Measurements from ENCODE around the gene MAST4.
"Not testable (repeated sequence)": the region's sequence is repeated elsewhere in the genome, so short reads cannot be mapped to it uniquely, and the experiment has no call there.

MAST4 gene

DNA sequence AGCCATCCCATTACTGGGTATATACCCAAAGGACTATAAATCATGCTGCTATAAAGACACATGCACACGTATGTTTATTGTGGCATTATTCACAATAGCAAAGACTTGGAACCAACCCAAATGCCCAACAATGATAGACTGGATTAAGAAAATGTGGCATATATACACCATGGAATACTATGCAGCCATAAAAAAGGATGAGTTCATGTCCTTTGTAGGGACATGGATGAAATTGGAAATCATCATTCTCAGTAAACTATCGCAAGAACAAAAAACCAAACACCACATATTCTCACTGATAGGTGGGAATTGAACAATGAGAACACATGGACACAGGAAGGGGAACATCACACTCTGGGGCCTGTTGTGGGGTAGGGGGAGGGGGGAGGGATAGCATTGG lies 577.2 kb downstream of the MAST4 start:
- not testable (repeated sequence) for DNase-seq

DNA sequence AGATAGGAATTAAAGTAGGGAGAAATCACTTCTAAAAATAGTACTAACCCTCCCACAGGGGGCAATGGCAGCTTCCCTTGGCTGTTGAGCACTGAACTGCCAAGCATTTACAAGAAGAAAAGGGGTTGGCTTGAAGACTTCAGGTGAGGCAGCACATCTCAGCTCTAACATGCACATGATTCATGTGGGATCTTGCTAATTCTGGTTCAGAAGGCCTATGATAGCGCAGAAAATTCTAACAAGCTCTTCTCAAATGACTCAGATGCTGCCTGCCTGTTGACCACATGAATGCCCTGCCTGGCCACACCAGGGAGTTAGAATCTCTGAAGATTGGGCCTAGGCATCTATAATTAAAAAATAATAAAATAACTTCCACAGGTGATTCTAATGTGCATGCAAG lies 577.8 kb downstream of the MAST4 start:
- DNase-seq, result peak; percentile 23

DNA sequence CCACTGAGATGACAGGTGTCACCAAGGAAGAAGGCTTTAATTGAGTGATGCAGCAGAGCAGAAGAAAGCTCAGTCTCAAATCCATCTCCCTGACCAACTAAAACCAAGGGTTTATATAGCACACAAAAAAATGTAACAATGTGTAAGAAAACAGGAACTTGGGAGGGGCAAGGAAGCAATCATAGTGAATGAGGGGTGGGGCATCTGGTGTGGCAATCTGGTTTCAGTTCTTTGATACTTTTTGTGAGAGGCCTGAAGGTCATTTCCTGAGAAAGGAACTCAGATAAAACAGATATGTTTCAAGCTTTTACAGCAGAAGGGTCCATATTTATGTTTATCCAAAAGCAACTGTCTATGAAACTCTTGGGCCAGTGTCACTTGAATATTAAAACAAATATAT lies 580.7 kb downstream of the MAST4 start:
- DNase-seq, result no peak

DNA sequence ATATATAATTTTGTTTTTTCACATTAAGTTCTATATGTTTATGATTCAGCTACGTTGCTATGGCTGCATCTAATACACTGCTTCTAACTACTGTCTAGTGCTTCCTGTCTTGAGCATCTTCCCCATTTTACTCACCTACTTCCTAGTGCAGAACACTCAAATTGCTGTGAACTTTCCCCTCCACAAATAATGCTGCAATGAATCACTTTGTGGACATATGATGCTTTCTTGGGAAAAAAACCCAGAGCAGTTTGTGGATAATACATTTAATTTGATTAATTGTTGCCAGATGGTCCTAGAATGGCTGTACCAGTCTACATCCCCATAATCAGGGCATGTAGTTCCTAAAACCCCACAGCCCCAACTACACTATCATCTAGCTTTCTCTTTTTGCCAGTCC lies 581.9 kb downstream of the MAST4 start:
- no peak for DNase-seq

DNA sequence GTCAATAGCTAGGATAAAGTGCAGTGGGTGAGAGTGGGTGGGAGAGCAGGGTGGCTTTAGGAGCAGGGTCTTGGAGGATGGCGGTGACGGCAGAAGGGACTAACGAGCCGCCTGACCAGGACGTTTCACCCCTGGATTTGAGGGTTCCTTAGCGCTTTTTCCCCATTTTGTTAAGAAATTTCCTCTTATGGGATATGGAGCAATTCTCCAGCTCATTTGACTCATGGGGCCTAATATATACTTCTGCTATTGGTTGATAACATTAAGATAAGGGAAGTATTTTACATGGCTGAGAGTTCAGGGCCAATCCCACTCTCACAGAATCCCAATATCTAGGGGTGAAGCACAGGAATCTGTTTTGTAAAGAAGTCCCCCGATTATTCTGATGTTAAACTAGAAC lies 582.8 kb downstream of the MAST4 start:
- no peak for DNase-seq

DNA sequence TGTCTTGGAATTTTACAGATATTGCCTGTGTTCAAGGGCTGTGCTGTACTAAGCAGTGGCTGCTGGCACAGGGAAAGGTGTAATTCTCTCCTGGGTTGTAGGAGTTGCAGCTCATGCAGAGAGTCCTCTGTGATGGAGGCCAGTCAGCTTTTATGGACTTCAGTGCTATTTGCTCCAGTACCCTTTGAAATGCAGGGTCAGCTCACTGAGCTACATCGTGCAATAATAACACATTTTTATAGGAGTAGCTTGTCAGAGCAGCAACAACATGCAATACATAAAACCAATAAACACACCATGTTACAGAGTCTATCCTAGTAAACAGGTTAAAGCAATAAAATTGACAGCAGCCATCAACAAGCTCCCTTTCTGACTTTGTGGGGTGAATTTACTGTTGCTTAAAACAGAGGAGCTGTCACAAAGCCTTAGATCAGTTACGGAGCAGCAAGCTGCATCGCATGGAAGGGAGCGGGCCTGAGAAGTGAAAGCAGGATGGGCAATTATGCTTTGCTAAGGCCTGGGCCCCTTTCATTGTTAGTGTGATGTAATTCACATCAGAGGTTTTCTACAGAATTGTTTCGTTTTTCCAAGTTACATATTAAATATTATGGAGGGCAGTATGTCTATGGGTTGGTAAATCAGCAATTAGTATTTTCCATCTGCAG lies 583.6 kb downstream of the MAST4 start:
- DNase-seq, result no peak

DNA sequence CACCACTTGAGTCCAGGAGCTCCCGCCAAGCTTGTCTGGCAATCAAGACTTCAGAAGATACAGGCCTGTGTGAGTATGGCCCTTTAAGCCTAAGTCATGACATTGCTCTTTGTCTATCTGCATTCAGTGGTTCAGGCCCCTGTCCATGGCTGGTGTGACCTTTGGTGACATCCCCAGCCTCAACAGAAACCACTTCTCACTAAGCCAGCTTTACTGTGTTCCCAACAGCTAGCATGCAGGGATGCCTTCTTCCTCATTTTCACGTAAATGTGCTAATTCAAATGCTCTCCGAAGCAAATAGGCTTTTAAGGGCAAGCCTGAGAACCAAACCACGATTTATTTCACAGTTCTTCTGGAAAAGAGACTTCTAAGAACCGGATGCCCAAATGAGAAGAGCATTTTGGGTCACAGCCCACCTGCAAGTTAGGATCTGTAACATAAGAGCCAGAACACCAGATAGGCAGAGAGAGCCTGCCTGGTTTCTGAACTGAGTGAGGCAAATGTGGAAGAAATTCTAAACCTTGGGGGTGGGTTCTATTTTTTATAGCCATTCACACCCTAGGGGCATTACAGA lies 585.5 kb downstream of the MAST4 start:
- DNase-seq, result no peak

DNA sequence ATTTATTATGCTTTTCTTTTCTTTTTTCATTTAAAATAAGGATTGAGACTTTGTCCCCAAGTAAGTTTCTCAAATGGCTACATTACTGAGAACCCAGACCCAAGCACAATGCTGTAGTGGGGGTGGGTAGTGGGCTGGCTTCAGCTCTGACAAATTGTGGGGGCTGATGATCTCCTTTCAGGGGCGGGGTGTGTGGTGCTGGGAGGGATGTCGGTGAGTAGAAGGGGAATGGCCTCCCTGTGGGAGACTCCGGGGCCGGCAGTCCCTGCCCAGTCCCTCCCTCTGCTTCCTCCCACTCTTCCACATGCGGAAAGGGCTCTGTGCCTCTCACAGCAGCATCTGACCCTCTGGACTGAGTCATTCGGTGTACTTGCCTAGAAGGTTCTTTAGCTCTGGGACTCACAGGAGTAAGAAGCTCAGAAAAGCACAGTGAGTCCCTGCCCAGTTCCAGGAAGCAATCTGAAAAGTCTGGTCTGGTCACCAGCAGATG lies 586.2 kb downstream of the MAST4 start:
- peak; percentile 80 for DNase-seq

DNA sequence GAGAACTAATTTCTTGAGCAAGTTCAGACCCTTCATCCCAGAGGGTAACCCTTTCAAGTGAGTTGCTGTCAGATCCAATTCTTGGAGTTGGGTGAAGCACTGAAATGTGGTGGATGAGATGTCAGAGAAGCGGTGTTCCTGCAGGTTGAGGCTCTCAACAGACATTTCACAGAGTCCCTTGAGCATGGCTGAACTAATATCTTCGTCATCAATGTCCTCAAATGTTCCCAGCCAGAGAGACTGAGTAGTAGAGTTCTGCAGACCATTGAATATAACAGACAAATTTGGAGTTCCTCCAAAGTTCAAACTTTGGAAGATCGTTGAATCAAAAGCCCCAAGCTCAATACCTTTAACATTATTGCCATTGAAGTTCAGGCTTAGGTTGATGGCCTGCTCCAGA lies 587.7 kb downstream of the MAST4 start:
- DNase-seq, result no peak

DNA sequence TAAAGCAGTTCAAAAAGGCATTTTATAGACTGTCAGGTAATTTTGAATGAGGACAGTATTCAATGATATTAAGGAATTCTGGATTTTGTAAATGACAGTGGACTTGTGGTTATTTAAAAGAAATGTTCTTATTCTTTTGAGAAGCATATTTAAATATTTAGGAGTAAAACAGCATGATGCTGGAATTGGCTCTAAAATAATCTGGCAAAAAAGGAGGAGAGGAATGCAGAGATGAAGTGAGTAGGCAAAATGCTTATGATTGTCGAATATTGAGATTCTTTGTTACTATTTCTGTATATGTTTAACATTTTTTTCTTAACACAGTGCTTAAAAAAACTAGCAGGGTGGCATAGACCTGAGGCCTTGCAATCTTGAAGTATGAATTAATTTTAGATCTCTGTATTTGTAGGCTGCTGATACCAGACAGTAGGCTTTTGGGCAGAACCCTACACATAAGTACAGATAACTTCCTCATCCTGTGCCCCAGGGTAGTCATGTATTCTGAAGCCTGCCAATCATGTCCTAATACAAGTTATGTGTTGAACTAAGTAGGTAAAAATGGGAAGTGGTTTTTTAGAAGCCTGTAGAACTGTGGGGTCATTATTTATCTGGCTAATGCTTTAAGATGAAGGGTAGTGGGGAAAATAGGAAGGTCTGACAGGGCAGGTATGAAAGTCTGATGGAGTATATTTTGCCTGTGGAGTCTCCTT lies 591.0 kb downstream of the MAST4 start:
- no peak for DNase-seq

DNA sequence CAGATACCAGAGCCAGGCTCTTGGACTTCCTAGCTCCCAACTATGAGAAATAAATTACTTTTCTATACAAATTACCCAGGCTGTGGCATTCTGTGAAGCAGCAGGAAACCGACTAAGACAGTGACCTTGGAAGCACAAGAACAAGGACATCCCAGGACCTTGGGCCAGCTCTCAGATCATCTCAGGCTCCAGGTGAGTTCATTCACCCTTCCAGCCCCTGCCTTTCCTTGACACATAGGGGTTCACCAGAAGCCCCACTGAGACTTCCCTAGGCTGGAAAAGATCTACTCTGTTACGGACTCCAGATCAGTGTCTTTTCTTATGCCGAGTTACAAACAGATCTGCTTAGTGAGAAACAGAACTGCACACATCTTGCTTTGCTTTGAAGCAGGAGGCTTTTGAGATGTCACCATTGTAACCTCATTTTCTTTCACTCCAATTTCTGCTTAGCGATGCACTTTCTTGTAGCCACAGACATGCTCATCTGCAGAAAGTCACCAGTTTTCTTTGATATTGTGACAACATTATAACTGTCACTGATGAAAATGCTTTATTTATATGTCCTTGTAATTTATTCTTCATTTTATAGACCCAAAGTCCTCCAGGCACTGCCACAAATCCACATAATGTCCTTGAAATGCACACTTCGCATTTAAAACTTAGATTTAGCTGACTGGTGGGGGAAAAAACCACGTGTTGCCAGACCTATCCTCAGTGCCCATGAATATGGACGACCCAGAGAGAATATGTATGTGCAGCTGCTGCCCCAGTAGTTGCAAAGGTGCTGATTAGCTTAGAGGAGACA lies 592.3 kb downstream of the MAST4 start:
- DNase-seq, result no peak

DNA sequence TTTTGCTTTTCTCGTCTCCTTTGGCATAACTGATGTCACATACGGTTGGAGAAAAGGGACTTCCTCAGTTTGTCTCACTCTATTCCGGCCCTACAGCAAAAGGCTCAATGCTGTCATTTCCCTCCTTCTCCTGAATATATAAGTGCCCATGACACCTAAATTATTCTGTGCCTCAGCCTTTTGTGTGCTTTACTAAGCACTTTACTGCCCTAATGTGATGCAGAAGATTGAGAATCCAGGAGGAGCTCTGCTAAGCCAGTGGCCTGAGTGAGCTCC lies 592.8 kb downstream of the MAST4 start:
- DNase-seq, result no peak

DNA sequence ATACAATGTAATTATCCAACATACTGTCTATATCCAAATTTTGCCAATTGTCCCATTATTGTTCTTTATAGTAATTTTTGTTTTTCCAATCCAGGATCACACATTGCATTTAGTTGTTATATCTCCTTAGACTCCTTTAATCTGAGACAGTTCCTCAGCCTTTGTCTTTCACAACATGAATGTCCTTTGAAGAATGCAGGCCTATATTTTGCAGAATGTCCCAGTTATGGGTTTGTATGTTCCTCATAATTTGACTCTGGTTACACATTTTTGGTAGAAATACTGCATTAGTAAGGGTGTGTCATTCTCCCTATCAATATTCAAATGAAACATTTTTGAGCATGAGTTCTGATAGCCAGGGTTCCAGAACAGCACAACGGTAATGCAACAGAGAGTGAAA lies 593.7 kb downstream of the MAST4 start:
- no peak for DNase-seq

DNA sequence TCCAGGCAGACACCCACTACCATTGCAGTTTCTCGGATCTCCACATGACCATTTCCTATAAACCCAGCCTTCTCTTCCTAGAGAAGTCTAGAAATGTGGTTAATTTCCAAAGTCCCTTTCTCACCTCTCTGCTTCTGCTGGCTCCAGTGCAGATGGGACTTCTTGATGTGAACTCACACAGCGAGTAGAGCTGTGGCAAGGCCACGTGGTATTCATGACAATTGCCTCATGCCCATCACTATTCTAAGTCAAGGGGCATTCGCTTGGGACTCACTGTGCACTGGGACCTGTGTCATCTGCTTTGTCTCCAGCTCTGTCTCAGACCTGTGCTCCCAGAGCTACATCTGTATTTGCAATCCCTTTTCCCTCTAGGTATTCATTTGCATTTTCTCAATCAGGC lies 594.2 kb downstream of the MAST4 start:
- DNase-seq, result no peak

DNA sequence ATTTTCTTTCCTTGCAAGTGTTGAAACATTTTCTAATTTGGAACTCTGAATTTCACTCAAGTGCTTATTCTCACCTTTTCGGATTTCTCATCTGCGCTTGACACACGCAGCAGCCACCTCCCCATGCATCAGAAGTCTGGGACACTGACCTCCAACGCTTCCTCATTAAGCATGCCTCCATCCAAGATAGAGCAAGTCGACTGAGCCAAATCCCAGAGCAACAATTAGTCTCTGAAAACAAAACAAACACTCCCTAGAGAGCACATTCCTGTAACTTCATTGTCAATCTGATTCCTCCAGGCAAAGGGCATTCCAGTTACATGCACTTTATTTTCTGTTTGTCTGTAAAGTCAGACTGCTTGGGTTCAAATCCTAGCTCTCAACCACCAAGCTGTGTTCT lies 594.7 kb downstream of the MAST4 start:
- DNase-seq, result no peak

DNA sequence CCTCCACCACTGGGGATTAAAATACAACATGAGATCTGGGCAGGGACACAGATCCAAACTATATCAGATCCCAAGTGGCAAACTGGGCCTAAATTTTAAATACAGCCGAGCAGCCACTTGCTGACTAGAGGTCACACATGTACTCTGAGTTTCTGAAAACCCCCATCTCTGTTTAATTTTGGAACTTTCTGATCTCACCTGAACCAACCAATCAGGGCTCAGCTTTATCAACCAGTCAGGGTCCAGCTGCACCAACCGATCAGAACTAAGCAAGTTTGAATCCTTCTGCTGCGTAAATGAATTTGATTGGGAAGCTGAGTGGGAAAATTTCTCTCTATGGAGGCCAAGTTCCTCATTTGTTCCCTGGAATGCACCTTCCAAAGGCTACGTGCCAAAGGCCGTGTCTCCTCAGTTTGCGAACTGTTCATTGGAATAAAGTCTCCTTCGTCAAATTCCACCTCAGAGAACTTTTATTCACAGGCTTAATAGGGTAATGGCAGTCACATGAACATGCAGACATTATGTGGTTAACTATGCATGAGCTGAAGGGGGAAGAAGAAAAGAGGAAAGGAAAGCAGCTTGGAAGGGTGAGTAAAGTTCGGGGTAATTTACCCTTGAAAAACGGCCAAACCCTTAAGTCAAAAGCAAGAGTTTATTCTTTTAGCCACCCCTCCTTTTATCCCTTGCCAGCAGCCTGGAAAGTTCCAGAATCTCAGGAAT lies 596.7 kb downstream of the MAST4 start:
- no peak for DNase-seq

DNA sequence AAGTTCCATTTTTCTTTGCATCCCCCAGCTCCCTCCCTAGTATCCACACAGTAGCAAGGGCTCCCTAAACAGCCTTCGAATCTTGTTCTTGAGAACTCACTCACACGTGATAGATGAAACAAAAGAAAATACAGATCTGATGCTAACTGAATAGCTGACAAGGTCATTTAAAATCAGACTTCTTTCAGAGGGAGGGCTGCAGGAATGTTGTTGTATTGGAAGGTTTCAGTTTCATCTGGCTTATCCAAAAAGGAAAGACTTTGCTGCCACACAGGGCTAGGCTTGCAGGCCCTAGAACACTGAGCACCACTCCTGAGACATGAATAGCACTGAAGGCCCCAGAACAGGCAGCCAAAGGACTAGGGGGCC lies 597.2 kb downstream of the MAST4 start:
- no peak for DNase-seq

DNA sequence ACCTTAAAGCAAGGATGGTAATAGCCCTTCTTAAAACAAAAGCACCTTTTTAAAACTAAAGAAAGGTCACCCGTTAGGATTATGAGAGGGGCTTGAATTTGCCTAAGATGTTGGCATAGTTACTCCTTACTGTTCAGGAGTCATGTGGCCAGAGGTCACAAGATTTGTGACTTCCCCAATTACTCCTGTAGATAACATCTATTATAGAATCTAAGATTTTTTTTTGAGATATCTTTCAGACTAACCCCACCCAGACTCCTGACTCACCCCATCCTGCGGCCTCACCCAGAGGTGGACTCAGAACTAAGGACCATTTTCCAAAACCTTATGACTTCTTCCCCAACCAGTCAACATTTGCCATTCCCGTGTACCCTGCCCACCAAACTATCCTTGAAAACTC lies 598.0 kb downstream of the MAST4 start:
- no peak for DNase-seq

DNA sequence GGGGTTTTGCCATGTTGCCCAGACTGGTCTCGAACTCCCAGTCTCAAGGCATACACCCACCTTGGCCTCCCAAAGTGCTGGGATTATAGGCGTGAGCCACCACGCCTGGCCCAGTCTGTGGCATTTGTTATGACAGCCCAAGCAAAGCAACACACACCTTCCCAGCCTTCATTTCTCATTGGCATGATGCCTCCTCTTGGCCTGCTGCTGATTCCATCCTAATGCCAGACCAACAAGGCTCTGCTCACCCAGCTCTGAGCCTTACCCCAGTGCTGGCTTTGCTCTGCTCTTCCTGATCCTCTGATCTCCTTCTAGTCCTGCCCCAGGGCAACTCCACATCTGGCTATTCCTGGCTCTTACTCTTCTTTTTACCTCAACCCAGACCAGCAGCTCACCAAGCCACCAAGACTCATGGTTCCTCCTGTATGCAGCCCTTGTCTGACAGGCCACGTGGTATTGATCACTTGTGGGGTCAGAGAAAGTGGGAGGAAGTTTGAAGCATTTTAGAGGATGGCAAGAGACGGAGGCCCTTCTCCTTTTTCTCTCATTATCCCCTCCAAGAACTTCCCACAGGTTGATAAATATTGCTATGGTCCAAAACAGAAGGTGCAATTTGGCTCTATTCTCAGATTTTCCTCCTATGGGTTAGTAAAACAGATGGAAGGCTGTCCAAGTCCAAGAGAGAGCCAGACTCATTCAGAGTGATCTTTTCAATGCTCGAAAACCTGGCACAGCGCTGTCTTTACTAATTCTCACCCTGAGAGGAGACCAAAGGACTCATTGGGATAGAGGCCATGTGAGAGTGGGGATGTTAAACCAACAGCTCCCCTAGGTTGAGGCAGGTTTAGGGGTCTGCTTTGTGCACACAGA lies 599.4 kb downstream of the MAST4 start:
- DNase-seq, result no peak

DNA sequence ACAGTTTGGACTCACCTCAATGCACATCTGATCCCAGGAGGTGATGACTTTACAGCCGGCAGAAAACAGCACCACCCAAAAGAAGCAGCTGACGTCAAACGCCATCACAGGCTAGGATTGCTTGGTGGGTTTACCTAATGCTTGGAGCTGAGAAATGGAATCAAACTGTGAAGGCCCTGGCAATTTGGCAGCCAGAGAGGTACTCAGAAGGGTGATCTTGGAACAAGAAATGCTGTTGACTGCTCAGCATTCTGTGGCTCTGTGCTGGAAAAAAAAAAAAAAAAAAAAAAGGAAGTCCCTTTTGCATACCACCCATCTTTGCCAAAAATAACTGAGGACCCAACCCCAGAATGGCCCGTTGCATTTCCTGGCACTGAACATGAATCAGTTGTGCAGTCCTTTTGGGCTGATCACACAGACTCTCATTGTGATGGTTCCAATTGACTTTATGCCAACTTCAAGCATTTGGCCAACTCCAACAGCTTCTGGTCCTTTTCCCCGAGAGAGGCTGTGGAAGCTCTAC lies 600.4 kb downstream of the MAST4 start, which contains the start of gene CD180:
CD180 (minus strand) TSS at position 263 of the 523 bp plus-strand sequence; CDS start at position 105, 158 bp downstream.
- DNase-seq, result no peak

DNA sequence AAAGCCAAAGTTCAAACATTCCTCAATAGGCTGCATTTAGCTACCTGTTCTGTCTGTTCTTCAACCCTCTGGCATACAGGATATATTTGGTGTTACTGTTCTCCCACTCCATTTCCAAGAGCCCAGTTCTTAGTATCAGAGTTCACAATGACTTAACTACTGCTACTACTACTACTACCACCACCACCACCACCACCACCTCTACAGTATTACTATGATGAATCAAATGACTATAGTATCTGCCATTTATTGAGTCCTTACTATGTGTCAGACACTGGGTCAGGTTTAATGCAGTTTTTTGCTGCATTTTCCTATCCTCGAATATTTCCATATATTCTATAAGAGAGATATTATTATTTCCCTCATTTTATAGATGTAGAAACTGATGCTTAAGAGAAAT lies 601.3 kb downstream of the MAST4 start:
- DNase-seq, result no peak

DNA sequence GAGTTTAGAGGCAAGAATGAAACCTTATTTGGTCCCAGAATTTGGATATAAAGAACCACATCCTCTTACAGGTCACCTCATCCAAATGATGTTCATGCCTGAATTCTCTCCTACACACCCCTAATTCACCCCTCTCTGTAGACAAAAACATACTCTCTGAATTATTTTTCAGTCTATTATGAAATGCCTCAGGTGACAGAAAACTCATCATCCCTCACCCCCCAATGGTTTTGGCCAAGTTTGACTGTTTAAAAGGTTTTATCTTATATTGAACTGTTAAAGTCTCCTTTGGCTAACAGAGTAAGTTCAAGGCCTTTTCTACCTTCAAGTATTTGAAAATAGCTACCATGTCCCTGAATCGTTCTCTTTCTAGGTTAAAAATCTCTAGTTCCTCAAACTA lies 602.7 kb downstream of the MAST4 start:
- DNase-seq, result no peak
